Testis (tissue), 3 donors: Measurements from ENCODE around the gene TXNRD2. TPM values are rescaled to one million over a fixed set of nuclear protein-coding genes. Genes with fewer than 3 reads are reported as not detected.

Experiments
- DNase-seq: peaks from one replicate; pipeline ENCODE4 v3.0.0-alpha.2; 2019
- H3K27ac ChIP-seq, 2 donors: fragments of 200-600 bp; sonication (generic); one replicate each; pipeline ENCODE4 v1.5.1; 2019
- H3K27me3 ChIP-seq: fragments of 200-600 bp; sonication (generic); one replicate; pipeline ENCODE4 v1.5.1; 2019
- H3K36me3 ChIP-seq: fragments of 200-600 bp; sonication (generic); one replicate; pipeline ENCODE4 v1.5.1; 2017; ENCODE audit warnings: low read depth; ENCODE audit errors: missing control alignments
- H3K4me1 ChIP-seq: fragments of 200-600 bp; sonication (generic); one replicate; pipeline ENCODE4 v1.5.1; 2019
- H3K4me3 ChIP-seq, 2 donors: fragments of 200-600 bp; sonication (generic); one replicate each; pipeline ENCODE4 v1.5.1; 2017 to 2019
- H3K9me3 ChIP-seq: fragments of 200-600 bp; sonication (generic); one replicate; pipeline ENCODE4 v1.5.1; 2017
- CTCF ChIP-seq, 3 experiments: fragments of 450-650 bp in 2 of 3; fragments of 200-600 bp in 1 of 3; sonication (generic) in 1 of 3; IDR thresholded peaks; one replicate each; pipeline ENCODE4 v1.5.1; 2016 to 2019; ENCODE audit warnings: antibody characterized with exemption in 3 of 3, mild to moderate bottlenecking in 2 of 3, moderate library complexity in 1 of 3
- POLR2A ChIP-seq: fragments of 450-650 bp; IDR thresholded peaks from one replicate; pipeline ENCODE4 v1.6.1; 2017; ENCODE audit warnings: antibody characterized with exemption, mild to moderate bottlenecking, moderate library complexity
- WGBS, 2 donors: methylation state at CpG; one replicate each; pipeline ENCODE4 v1.1.5; 2018; 5-methylcytosine and 5-hydroxymethylcytosine counted together
- intact Hi-C: fragments of 100-400 bp; cut with DNase I; formaldehyde crosslinking; loops from one replicate; pipeline ENCODE4 v1.15.1; 2023; ENCODE audit warnings: low total_unique reads
- polyA plus RNA-seq: library from polyadenylated mRNA; stranded (reverse); fragments of 350-450 nt; fragmentation: Illumina TruSeq; extraction: RNeasy Lipid Tissue Mini Kit (QIAGEN cat#74804); gene quantifications from one replicate; pipeline ENCODE4 v1.2.3, GENCODE V29; 2014; ENCODE audit warnings: low read depth, low replicate concordance; ENCODE audit not compliant: insufficient read depth
- total RNA-seq, 2 donors: library from RNA; depleted of rRNA; stranded (reverse); fragments of >200 nt; gene quantifications; one replicate each; pipeline ENCODE4 v1.2.3, GENCODE V29; 2016

The TXNRD2 gene
- total and polyA plus RNA-seq, 3 donors from 2014 or later = 28.7 to 49.9 (median 36.6) TPM

- no peaks in the 10 kb centered on the region for H3K36me3 ChIP-seq
- H3K4me1 ChIP-seq = peaks cover 8% of the 10 kb centered on the region
Measured at GRCh38 chr22:19989725-19990067, 48.1 kb upstream of the TXNRD2 start.

GRCh38 chr22:19988965-19989724 lies 47.5 kb upstream of the TXNRD2 start:
- DNase-seq = no peak
- H3K4me3 ChIP-seq = no peak overlapping the region
- no peak for TF ChIP-seq CTCF (IDR thresholded peaks at IDR 0.05)
- no peak for TF ChIP-seq POLR2A
- WGBS, 2 donors = 81 to 85% methylated on average over 6 to 18 of the region's 18 CpGs
- H3K4me1 ChIP-seq = peaks cover 8% of the 10 kb centered on the region
- intact Hi-C loops = no loop called here
- no peaks in the 10 kb centered on the region for H3K36me3 ChIP-seq
- no peak overlapping the region for H3K27ac ChIP-seq
- no peaks in the 10 kb centered on the region for H3K9me3 ChIP-seq
- no peaks in the 10 kb centered on the region for H3K27me3 ChIP-seq

More at GRCh38 chr22:19989725-19990067, 48.1 kb upstream of the TXNRD2 start:
- TF ChIP-seq CTCF (IDR thresholded peaks at IDR 0.05) (no peak), POLR2A (no peak)
- DNase-seq = no peak
- intact Hi-C loops = no loop called here
- H3K27me3 ChIP-seq = no peaks in the 10 kb centered on the region
- no peaks in the 10 kb centered on the region for H3K9me3 ChIP-seq
- no peak overlapping the region for H3K4me3 ChIP-seq
- no peak overlapping the region for H3K27ac ChIP-seq
- WGBS, 2 donors = 90 to 100% methylated on average over 1 to 3 of the region's 3 CpGs

DNA sequence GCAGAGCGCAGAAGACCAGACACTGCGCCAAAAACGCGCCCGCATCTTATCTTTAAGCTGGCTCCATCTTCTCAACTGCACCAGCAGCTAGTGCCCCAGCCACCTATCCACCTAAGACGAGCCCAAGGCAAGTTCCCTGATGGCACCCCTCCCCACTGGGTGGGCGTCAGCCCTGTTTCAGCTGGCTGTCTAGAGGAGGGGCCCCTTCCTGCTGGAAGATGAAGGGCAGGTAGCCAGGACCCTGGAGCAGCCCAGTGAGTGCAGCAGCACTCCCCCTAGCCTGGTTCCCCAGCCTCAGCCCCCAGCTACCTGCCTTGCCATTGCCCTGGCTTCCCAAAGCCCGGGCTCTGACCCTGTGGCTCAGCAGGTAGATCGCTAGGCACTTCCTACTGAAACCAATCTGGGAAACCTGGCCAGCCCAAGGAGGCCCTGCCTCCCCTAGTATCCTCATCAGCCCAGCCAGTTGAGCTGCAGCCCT lies 46.8 kb upstream of the TXNRD2 start:
- no peaks in the 10 kb centered on the region for H3K27me3 ChIP-seq
- H3K9me3 ChIP-seq = no peaks in the 10 kb centered on the region
- no peak for TF ChIP-seq POLR2A
- no peak for TF ChIP-seq CTCF (IDR thresholded peaks at IDR 0.05)
- no peak overlapping the region for H3K4me3 ChIP-seq
- intact Hi-C loops = no loop called here
- peaks cover 8% of the 10 kb centered on the region for H3K4me1 ChIP-seq
- WGBS, 2 donors = 92 to 97% methylated on average over 8 to 9 of the region's 9 CpGs
- no peaks in the 10 kb centered on the region for H3K36me3 ChIP-seq
- no peak for DNase-seq
- H3K27ac ChIP-seq = no peak overlapping the region

GRCh38 chr22:19987394-19988306 lies 46.0 kb upstream of the TXNRD2 start:
- TF ChIP-seq CTCF (IDR thresholded peaks at IDR 0.05) (no peak), POLR2A (no peak)
- Histone ChIP-seq H3K27me3 (no peaks in the 10 kb centered on the region), H3K4me3 (no peak overlapping the region), H3K4me1 (peaks cover 8% of the 10 kb centered on the region), H3K27ac (no peak overlapping the region), H3K9me3 (no peaks in the 10 kb centered on the region), H3K36me3 (no peaks in the 10 kb centered on the region)
- 50 to 63% methylated on average over 12 to 24 of the region's 24 CpGs for WGBS, 2 donors
- no peak for DNase-seq
- intact Hi-C loops = no loop called here
